ENCODE results near the gene MZT1.

GRCh38 chr13:72692884-72693514, 34.4 kb downstream of the MZT1 start:
- no peak for TF ChIP-seq CTCF (IDR thresholded peaks at IDR 0.05)
- no peak for TF ChIP-seq POLR2A (IDR thresholded peaks at IDR 0.05)
